HEK293 (cell line): Measurements from ENCODE around the gene AIFM3.

Experiments
- CTCF ChIP-seq: fragments of 450-650 bp; formaldehyde crosslinking; IDR thresholded peaks from 2 replicates; pipeline ENCODE4 v1.5.1; 2016; ENCODE audit warnings: missing biosample characterization, missing genetic modification characterization
- FEZF1 ChIP-seq: fragments of 450-650 bp; formaldehyde crosslinking; IDR thresholded peaks from 2 replicates; pipeline ENCODE4 v1.5.1; 2016; ENCODE audit warnings: missing biosample characterization, missing genetic modification characterization
- PBX3 ChIP-seq: sonication (generic); formaldehyde crosslinking; IDR thresholded peaks from 2 replicates; pipeline ENCODE4 v1.8.1; 2022; ENCODE audit warnings: mild to moderate bottlenecking, moderate library complexity, missing genetic modification reagents
- TCF7L2 ChIP-seq: IDR thresholded peaks from 2 replicates; pipeline ENCODE4 v1.6.1; 2011; ENCODE audit warnings: low read depth, mild to moderate bottlenecking, inconsistent platforms, low read length, moderate library complexity, borderline replicate concordance
- ZNF140 ChIP-seq: fragments of 450-650 bp; formaldehyde crosslinking; IDR thresholded peaks from 2 replicates; pipeline ENCODE4 v1.5.1; 2016; ENCODE audit warnings: missing biosample characterization, missing genetic modification characterization
- ZNF211 ChIP-seq: fragments of 450-650 bp; formaldehyde crosslinking; IDR thresholded peaks from 2 replicates; pipeline ENCODE4 v1.5.1; 2016; ENCODE audit warnings: low read depth, missing biosample characterization, missing genetic modification characterization
- ZNF239 ChIP-seq: fragments of 450-650 bp; formaldehyde crosslinking; IDR thresholded peaks from 2 replicates; pipeline ENCODE4 v1.5.1; 2016; ENCODE audit warnings: missing biosample characterization, missing genetic modification characterization
- ZNF530 ChIP-seq: fragments of 450-650 bp; formaldehyde crosslinking; IDR thresholded peaks from 2 replicates; pipeline ENCODE4 v1.5.1; 2016; ENCODE audit warnings: low read depth, missing biosample characterization, missing genetic modification characterization
- ZNF629 ChIP-seq: fragments of 450-650 bp; formaldehyde crosslinking; IDR thresholded peaks from 2 replicates; pipeline ENCODE4 v1.5.1; 2017; ENCODE audit warnings: missing biosample characterization, missing genetic modification characterization
- ZNF777 ChIP-seq: fragments of 450-650 bp; formaldehyde crosslinking; IDR thresholded peaks from 2 replicates; pipeline ENCODE4 v1.5.1; 2017; ENCODE audit warnings: missing biosample characterization, missing genetic modification characterization, borderline replicate concordance

- no peak for TF ChIP-seq ZNF140 (tag by site-specific recombination)
- TF ChIP-seq CTCF (tag by site-specific recombination): no peak
- no peak for TF ChIP-seq ZNF777
- no peak for TF ChIP-seq ZNF629 (tag by site-specific recombination)
- TF ChIP-seq ZNF239 (tag by site-specific recombination): no peak
- no peak for TF ChIP-seq TCF7L2
- no peak for TF ChIP-seq PBX3 (CRISPR knock-in tag)
- no peak for TF ChIP-seq FEZF1
- no peak for TF ChIP-seq ZNF211
- TF ChIP-seq ZNF530 (tag by site-specific recombination): no peak
Measured at GRCh38 chr22:20928573-20928967, 38.5 kb upstream of the AIFM3 start.
